ENCODE data around the gene COL8A1.

GRCh38 chr3:99817047-99817436 lies 178.6 kb downstream of the COL8A1 start:
- TF ChIP-seq, protein P1, sequence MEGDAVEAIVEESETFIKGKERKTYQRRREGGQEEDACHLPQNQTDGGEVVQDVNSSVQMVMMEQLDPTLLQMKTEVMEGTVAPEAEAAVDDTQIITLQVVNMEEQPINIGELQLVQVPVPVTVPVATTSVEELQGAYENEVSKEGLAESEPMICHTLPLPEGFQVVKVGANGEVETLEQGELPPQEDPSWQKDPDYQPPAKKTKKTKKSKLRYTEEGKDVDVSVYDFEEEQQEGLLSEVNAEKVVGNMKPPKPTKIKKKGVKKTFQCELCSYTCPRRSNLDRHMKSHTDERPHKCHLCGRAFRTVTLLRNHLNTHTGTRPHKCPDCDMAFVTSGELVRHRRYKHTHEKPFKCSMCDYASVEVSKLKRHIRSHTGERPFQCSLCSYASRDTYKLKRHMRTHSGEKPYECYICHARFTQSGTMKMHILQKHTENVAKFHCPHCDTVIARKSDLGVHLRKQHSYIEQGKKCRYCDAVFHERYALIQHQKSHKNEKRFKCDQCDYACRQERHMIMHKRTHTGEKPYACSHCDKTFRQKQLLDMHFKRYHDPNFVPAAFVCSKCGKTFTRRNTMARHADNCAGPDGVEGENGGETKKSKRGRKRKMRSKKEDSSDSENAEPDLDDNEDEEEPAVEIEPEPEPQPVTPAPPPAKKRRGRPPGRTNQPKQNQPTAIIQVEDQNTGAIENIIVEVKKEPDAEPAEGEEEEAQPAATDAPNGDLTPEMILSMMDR (IDR thresholded peaks at IDR 0.05; ENCODE audit: low read length): no peak
- no peak for TF ChIP-seq EZH2 (optimal IDR thresholded peaks at IDR 0.05; ENCODE audit: low read depth, low read length)
